ENCODE data around the gene PEX1. TPM values are rescaled to one million over a fixed set of nuclear protein-coding genes. Genes with fewer than 3 reads are reported as not detected.
A peak's percentile ranks its signal among the peaks of the same experiment; 100 is the strongest.
"Not testable (repeated sequence)": the region's sequence is repeated elsewhere in the genome, so short reads cannot be mapped to it uniquely, and the experiment has no call there.

Gene PEX1
- polyA plus RNA-seq, 6 donors from 2014 or later = 3.5 to 10.2 (median 7.2) TPM

- DNase-seq (no peak), ATAC-seq (ENCODE audit: low read depth in 2 of 2) (no peak)
- Mint-ChIP-seq H3K36me3 (peaks cover 12 to 27% of the 10 kb centered on the region in 2 donors), H3K9me3 (peaks cover 3 to 14% (median 4%) of the 10 kb centered on the region in 7 donors), H3K27me3 (no peaks in the 10 kb centered on the region), H3K27ac (peak overlapping the region in 1 of 6 donors; percentile 16), H3K4me3 (no peak overlapping the region), H3K4me1 (no peaks in the 10 kb centered on the region)
These were observed 63.8 kb downstream of the PEX1 start for GRCh38 chr7:92464515-92464914.

GRCh38 chr7:92462560-92462959 is 65.8 kb downstream of the PEX1 start:
- H3K9me3 Mint-ChIP-seq = peaks cover 0 to 3% (median 0%) of the 10 kb centered on the region in 7 donors
- no peaks in the 10 kb centered on the region for H3K4me1 Mint-ChIP-seq
- no peaks in the 10 kb centered on the region for H3K27me3 Mint-ChIP-seq
- no peak overlapping the region for H3K4me3 Mint-ChIP-seq
- H3K36me3 Mint-ChIP-seq = peaks cover 4 to 14% of the 10 kb centered on the region in 2 donors
- ATAC-seq (ENCODE audit: low read depth in 2 of 2) = no peak
- no peak for DNase-seq
- H3K27ac Mint-ChIP-seq = no peak overlapping the region

- Mint-ChIP-seq H3K36me3 (peaks cover 0 to 15% of the 10 kb centered on the region in 2 donors), H3K9me3 (no peaks in the 10 kb centered on the region), H3K4me1 (no peaks in the 10 kb centered on the region), H3K4me3 (no peak overlapping the region), H3K27me3 (no peaks in the 10 kb centered on the region), H3K27ac (peak overlapping the region in 1 of 6 donors; percentile 33)
- ATAC-seq (ENCODE audit: low read depth in 2 of 2) (peak; percentile 48 to 52), DNase-seq (no peak)
These were observed 67.0 kb downstream of the PEX1 start for GRCh38 chr7:92461027-92462003.

- Mint-ChIP-seq H3K4me1 (no peaks in the 10 kb centered on the region), H3K27me3 (no peaks in the 10 kb centered on the region), H3K9me3 (no peaks in the 10 kb centered on the region), H3K36me3 (peaks cover 0 to 22% of the 10 kb centered on the region in 2 donors), H3K27ac (no peak overlapping the region), H3K4me3 (no peak overlapping the region)
- ATAC-seq (ENCODE audit: low read depth in 2 of 2) (no peak), DNase-seq (no peak)
These were observed 67.8 kb downstream of the PEX1 start for GRCh38 chr7:92460510-92460909.

- Mint-ChIP-seq H3K9me3 (no peaks in the 10 kb centered on the region), H3K27me3 (no peaks in the 10 kb centered on the region), H3K36me3 (peaks cover 0 to 22% of the 10 kb centered on the region in 2 donors), H3K27ac (no peak overlapping the region), H3K4me1 (no peaks in the 10 kb centered on the region), H3K4me3 (no peak overlapping the region)
- ATAC-seq (ENCODE audit: low read depth in 2 of 2) = no peak
- DNase-seq = no peak
These were observed 68.2 kb downstream of the PEX1 start for GRCh38 chr7:92460109-92460508.

GRCh38 chr7:92456236-92456635 is 72.1 kb downstream of the PEX1 start:
- Mint-ChIP-seq H3K27me3 (no peaks in the 10 kb centered on the region), H3K36me3 (peaks cover 2 to 27% of the 10 kb centered on the region in 2 donors), H3K9me3 (no peaks in the 10 kb centered on the region), H3K4me1 (peaks cover 0 to 4% (median 4%) of the 10 kb centered on the region in 3 donors), H3K4me3 (no peak overlapping the region), H3K27ac (no peak overlapping the region)
- no peak for ATAC-seq (ENCODE audit: low read depth in 2 of 2)
- DNase-seq = no peak

- no peaks in the 10 kb centered on the region for H3K27me3 Mint-ChIP-seq
- ATAC-seq (ENCODE audit: low read depth in 2 of 2) (no peak), DNase-seq (no peak)
- peaks cover 8 to 28% of the 10 kb centered on the region in 2 donors for H3K36me3 Mint-ChIP-seq
- H3K27ac Mint-ChIP-seq = no peak overlapping the region
- no peaks in the 10 kb centered on the region for H3K9me3 Mint-ChIP-seq
- no peak overlapping the region for H3K4me3 Mint-ChIP-seq
- H3K4me1 Mint-ChIP-seq = peaks cover 9 to 15% (median 11%) of the 10 kb centered on the region in 3 donors
These were observed 76.7 kb downstream of the PEX1 start for GRCh38 chr7:92451645-92452044.

GRCh38 chr7:92448205-92448747 is 80.0 kb downstream of the PEX1 start:
- H3K36me3 Mint-ChIP-seq = peaks cover 8 to 9% of the 10 kb centered on the region in 2 donors
- peak overlapping the region; percentile 95 to 99 (median 98) for H3K27ac Mint-ChIP-seq
- peaks cover 9 to 22% (median 10%) of the 10 kb centered on the region in 3 donors for H3K4me1 Mint-ChIP-seq
- H3K4me3 Mint-ChIP-seq = peak overlapping the region; percentile 90 to 98 (median 95)
- peak; percentile 46 to 51 for ATAC-seq (ENCODE audit: low read depth in 2 of 2)
- peak; percentile 64 for DNase-seq
- no peaks in the 10 kb centered on the region for H3K27me3 Mint-ChIP-seq
- H3K9me3 Mint-ChIP-seq = no peaks in the 10 kb centered on the region

- H3K27ac Mint-ChIP-seq = peak within 1 kb of the TSS; percentile 95 to 99 (median 98)
- peaks cover 0 to 2% (median 0%) of the 10 kb centered on the region in 7 donors for H3K9me3 Mint-ChIP-seq
- H3K36me3 Mint-ChIP-seq = peaks cover 7 to 8% of the 10 kb centered on the region in 2 donors
- H3K27me3 Mint-ChIP-seq = no peaks in the 10 kb centered on the region
- ATAC-seq (ENCODE audit: low read depth in 2 of 2) (peak; percentile 75 to 82), DNase-seq (peak; percentile 82)
- peak within 1 kb of the TSS; percentile 90 to 98 (median 95) for H3K4me3 Mint-ChIP-seq
- H3K4me1 Mint-ChIP-seq = peaks cover 7 to 25% (median 9%) of the 10 kb centered on the region in 3 donors
These were observed 80.7 kb downstream of the PEX1 start, which contains the start of gene GATAD1 for GRCh38 chr7:92447345-92448204. GATAD1 (plus strand) TSS chr7:92447482; CDS start chr7:92447730, 248 bp downstream.

GRCh38 chr7:92446869-92447344 is 81.4 kb downstream of the PEX1 start:
- peak overlapping the region; percentile 86 to 98 (median 90) for H3K4me3 Mint-ChIP-seq
- no peak for ATAC-seq (ENCODE audit: low read depth in 2 of 2)
- H3K4me1 Mint-ChIP-seq = peaks cover 12 to 26% (median 13%) of the 10 kb centered on the region in 3 donors
- H3K27ac Mint-ChIP-seq = peak overlapping the region; percentile 87 to 98 (median 94)
- H3K27me3 Mint-ChIP-seq = no peaks in the 10 kb centered on the region
- H3K36me3 Mint-ChIP-seq = peaks cover 7 to 15% of the 10 kb centered on the region in 2 donors
- no peak for DNase-seq
- H3K9me3 Mint-ChIP-seq = peaks cover 0 to 4% (median 0%) of the 10 kb centered on the region in 7 donors

GRCh38 chr7:92442720-92443119 is 85.6 kb downstream of the PEX1 start:
- ATAC-seq (ENCODE audit: low read depth in 2 of 2); H3K27me3 Mint-ChIP-seq: not testable (repeated sequence)
- H3K27ac Mint-ChIP-seq = peak overlapping the region in 1 of 6 donors; percentile 39

GRCh38 chr7:92437956-92438491 is 90.3 kb downstream of the PEX1 start:
- peaks cover 0 to 8% (median 6%) of the 10 kb centered on the region in 3 donors for H3K27me3 Mint-ChIP-seq
- DNase-seq (no peak), ATAC-seq (ENCODE audit: low read depth in 2 of 2) (no peak)
- peak overlapping the region in 1 of 8 donors; percentile 48 for H3K4me3 Mint-ChIP-seq
- peaks cover 0 to 8% of the 10 kb centered on the region in 2 donors for H3K36me3 Mint-ChIP-seq
- peaks cover 4 to 6% (median 4%) of the 10 kb centered on the region in 3 donors for H3K4me1 Mint-ChIP-seq
- peaks cover 0 to 4% (median 0%) of the 10 kb centered on the region in 7 donors for H3K9me3 Mint-ChIP-seq
- H3K27ac Mint-ChIP-seq = no peak overlapping the region

More at GRCh38 chr7:92442720-92443119, 85.6 kb downstream of the PEX1 start:
- H3K9me3 Mint-ChIP-seq, DNase-seq, H3K36me3 Mint-ChIP-seq, H3K4me3 Mint-ChIP-seq: not testable (repeated sequence)
- peaks cover 6 to 16% (median 7%) of the 10 kb centered on the region in 3 donors for H3K4me1 Mint-ChIP-seq
